ENCODE results near the gene PRM3.

Gene PRM3

DNA sequence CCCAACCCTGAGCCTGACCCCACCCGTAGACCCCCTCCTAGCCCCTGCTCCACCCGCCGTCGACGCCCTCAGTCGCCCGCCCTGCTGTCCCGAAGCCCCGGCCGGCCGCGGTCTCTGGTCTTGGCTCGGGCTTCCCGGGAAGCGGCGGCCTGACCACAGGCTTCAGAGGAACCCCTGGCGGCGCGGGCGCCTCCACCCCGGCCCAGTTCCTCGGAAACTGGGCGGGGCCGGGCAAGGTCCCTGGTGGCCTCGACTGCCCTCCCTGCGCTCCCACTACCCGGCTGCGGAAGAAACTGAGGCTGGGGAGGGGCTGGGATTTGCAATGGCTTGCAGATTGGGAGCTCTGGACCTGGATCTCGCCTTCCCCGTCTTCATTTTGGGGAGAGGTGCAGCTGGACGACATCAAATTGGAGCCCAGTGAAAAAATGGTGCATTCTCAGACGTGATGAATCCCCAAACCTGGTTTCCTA is 16.7 kb downstream of the PRM3 start:
- intact Hi-C loops (cut with DNase I; ENCODE audit: low total_unique reads) = loop anchor here (2.0 to 5.0 kb wide), 2 partner anchors 286 to 526 kb away; no protein-coding TSS in a partner anchor
- no peaks in the 10 kb centered on the region for H3K36me3 ChIP-seq
- peaks cover 0 to 52% (median 36%) of the 10 kb centered on the region in 4 donors for H3K4me1 ChIP-seq
- H3K27ac ChIP-seq = peak overlapping the region; percentile 93 to 96
- DNase-seq = peak; percentile 56 to 86
- no peaks in the 10 kb centered on the region for H3K27me3 ChIP-seq
- TF ChIP-seq, protein P1, sequence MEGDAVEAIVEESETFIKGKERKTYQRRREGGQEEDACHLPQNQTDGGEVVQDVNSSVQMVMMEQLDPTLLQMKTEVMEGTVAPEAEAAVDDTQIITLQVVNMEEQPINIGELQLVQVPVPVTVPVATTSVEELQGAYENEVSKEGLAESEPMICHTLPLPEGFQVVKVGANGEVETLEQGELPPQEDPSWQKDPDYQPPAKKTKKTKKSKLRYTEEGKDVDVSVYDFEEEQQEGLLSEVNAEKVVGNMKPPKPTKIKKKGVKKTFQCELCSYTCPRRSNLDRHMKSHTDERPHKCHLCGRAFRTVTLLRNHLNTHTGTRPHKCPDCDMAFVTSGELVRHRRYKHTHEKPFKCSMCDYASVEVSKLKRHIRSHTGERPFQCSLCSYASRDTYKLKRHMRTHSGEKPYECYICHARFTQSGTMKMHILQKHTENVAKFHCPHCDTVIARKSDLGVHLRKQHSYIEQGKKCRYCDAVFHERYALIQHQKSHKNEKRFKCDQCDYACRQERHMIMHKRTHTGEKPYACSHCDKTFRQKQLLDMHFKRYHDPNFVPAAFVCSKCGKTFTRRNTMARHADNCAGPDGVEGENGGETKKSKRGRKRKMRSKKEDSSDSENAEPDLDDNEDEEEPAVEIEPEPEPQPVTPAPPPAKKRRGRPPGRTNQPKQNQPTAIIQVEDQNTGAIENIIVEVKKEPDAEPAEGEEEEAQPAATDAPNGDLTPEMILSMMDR (IDR thresholded peaks at IDR 0.05) = no peak
- H3K4me3 ChIP-seq = peak overlapping the region; percentile 73 to 81
- no peaks in the 10 kb centered on the region for H3K9me3 ChIP-seq

GRCh38 chr16:11255737-11256660 is 17.4 kb downstream of the PRM3 start, which contains the start of gene SOCS1:
TSS of gene SOCS1 (minus strand) at chr16:11256204. CDS start at chr16:11255478, 726 bp downstream.
- Histone ChIP-seq H3K9me3 (no peaks in the 10 kb centered on the region), H3K4me1 (peaks cover 0 to 52% (median 36%) of the 10 kb centered on the region in 4 donors), H3K4me3 (peak within 1 kb of the TSS; percentile 73 to 81), H3K27ac (peak within 1 kb of the TSS; percentile 93 to 96), H3K36me3 (no peaks in the 10 kb centered on the region), H3K27me3 (no peaks in the 10 kb centered on the region)
- peak; percentile 74 to 91 for DNase-seq
- TF ChIP-seq, protein P1 (IDR thresholded peaks at IDR 0.05) = peak; percentile 90 to 96
- intact Hi-C loops (cut with DNase I; ENCODE audit: low total_unique reads) = loop anchor here (2.0 to 5.0 kb wide), 2 partner anchors 285 to 526 kb away; no protein-coding TSS in a partner anchor

- Histone ChIP-seq H3K27me3 (no peaks in the 10 kb centered on the region), H3K4me1 (peaks cover 0 to 52% (median 36%) of the 10 kb centered on the region in 4 donors), H3K4me3 (peak overlapping the region; percentile 73 to 81), H3K27ac (peak overlapping the region; percentile 93 to 96), H3K36me3 (no peaks in the 10 kb centered on the region), H3K9me3 (no peaks in the 10 kb centered on the region)
- DNase-seq = peak; percentile 31 to 74
- intact Hi-C loops (cut with DNase I; ENCODE audit: low total_unique reads) = loop anchor here (5.0 kb wide), 1 partner anchor 527 kb away; no protein-coding TSS in a partner anchor
- TF ChIP-seq, protein P1 (IDR thresholded peaks at IDR 0.05) = peak in 1 of 2 experiments; percentile 14
Observed at GRCh38 chr16:11254913-11255736, 18.3 kb downstream of the PRM3 start.

- DNase-seq = no peak
- peak overlapping the region; percentile 73 to 81 for H3K4me3 ChIP-seq
- H3K27me3 ChIP-seq = no peaks in the 10 kb centered on the region
- intact Hi-C loops (cut with DNase I; ENCODE audit: low total_unique reads) = no loop called here
- no peaks in the 10 kb centered on the region for H3K9me3 ChIP-seq
- H3K4me1 ChIP-seq = peaks cover 0 to 45% (median 33%) of the 10 kb centered on the region in 4 donors
- peak overlapping the region; percentile 93 to 96 for H3K27ac ChIP-seq
- H3K36me3 ChIP-seq = no peaks in the 10 kb centered on the region
- TF ChIP-seq, protein P1 (IDR thresholded peaks at IDR 0.05) = no peak
Observed at GRCh38 chr16:11253995-11254912, 19.2 kb downstream of the PRM3 start.
